H9 (cell line): ENCODE results near the gene SIGLEC12. TPM values are rescaled to one million over a fixed set of nuclear protein-coding genes. Genes with fewer than 3 reads are reported as not detected.

ENCODE experiments used
- DNase-seq: peaks from one replicate; pipeline ENCODE4 v3.0.0-alpha.2; 2017
- H2AFZ ChIP-seq: one replicate; pipeline ENCODE4 v1.6.1; 2013; ENCODE audit warnings: mild to moderate bottlenecking, low read length, control low read depth, moderate library complexity
- H2AK5ac ChIP-seq: 2 replicates; pipeline ENCODE4 v1.6.1; 2013; ENCODE audit warnings: low read length, control low read depth, mixed read lengths; ENCODE audit not compliant: insufficient read length
- H2BK120ac ChIP-seq: one replicate; pipeline ENCODE4 v1.6.1; 2013; ENCODE audit warnings: low read depth, mild to moderate bottlenecking, low read length, control low read depth, inconsistent platforms; ENCODE audit not compliant: poor library complexity, severe bottlenecking
- H2BK12ac ChIP-seq: 2 replicates; pipeline ENCODE4 v1.6.1; 2013; ENCODE audit warnings: low read length, control low read depth, mixed read lengths, low read depth; ENCODE audit not compliant: insufficient read length
- H2BK15ac ChIP-seq: 2 replicates; pipeline ENCODE4 v1.6.1; 2013; ENCODE audit warnings: low read depth, low read length, control low read depth
- H2BK20ac ChIP-seq: one replicate; pipeline ENCODE4 v1.6.1; 2013; ENCODE audit warnings: low read depth, mild to moderate bottlenecking, low read length, control low read depth, inconsistent platforms; ENCODE audit not compliant: poor library complexity, severe bottlenecking
- H2BK5ac ChIP-seq: 2 replicates; pipeline ENCODE4 v1.6.1; 2013; ENCODE audit warnings: low read length, control low read depth, mixed read lengths; ENCODE audit not compliant: insufficient read length
- H3K14ac ChIP-seq: 2 replicates; pipeline ENCODE4 v1.6.1; 2013; ENCODE audit warnings: low read length, control low read depth; ENCODE audit not compliant: insufficient read depth
- H3K18ac ChIP-seq: 2 replicates; pipeline ENCODE4 v1.6.1; 2013; ENCODE audit warnings: low read depth, mild to moderate bottlenecking, mixed read lengths, low read length, control low read depth; ENCODE audit not compliant: insufficient read length
- H3K23ac ChIP-seq: 2 replicates; pipeline ENCODE4 v1.6.1; 2013; ENCODE audit warnings: low read length, control low read depth, mixed read lengths, low read depth; ENCODE audit not compliant: insufficient read length
- H3K23me2 ChIP-seq: 2 replicates; pipeline ENCODE4 v1.6.1; 2013; ENCODE audit warnings: low read depth, mild to moderate bottlenecking, mixed read lengths, low read length, control low read depth; ENCODE audit not compliant: insufficient read length, poor library complexity, severe bottlenecking
- H3K27ac ChIP-seq: 2 replicates; pipeline ENCODE4 v1.5.1; 2013; ENCODE audit warnings: low read length, control low read depth, mixed read lengths, low read depth; ENCODE audit not compliant: insufficient read length
- H3K27me3 ChIP-seq: 2 replicates; pipeline ENCODE4 v1.6.1; 2013; ENCODE audit warnings: low read length, control low read depth, inconsistent platforms; ENCODE audit not compliant: insufficient read depth
- H3K4ac ChIP-seq: 2 replicates; pipeline ENCODE4 v1.6.1; 2013; ENCODE audit warnings: low read depth, mild to moderate bottlenecking, control low read depth, inconsistent platforms, low read length, moderate library complexity
- H3K4me1 ChIP-seq: 2 replicates; pipeline ENCODE4 v1.6.1; 2013; ENCODE audit warnings: low read length, control low read depth, inconsistent platforms; ENCODE audit not compliant: insufficient read depth
- H3K4me2 ChIP-seq: 2 replicates; pipeline ENCODE4 v1.6.1; 2013; ENCODE audit warnings: low read length, control low read depth, mixed read lengths; ENCODE audit not compliant: insufficient read length, insufficient read depth
- H3K56ac ChIP-seq: 2 replicates; pipeline ENCODE4 v1.6.1; 2013; ENCODE audit warnings: low read depth, mild to moderate bottlenecking, mixed read lengths, low read length, control low read depth; ENCODE audit not compliant: insufficient read length
- H3K79me1 ChIP-seq: 2 replicates; pipeline ENCODE4 v1.6.1; 2013; ENCODE audit warnings: low read depth, mild to moderate bottlenecking, moderate library complexity, low read length, control low read depth, inconsistent platforms; ENCODE audit not compliant: insufficient read depth, poor library complexity, severe bottlenecking
- H3K79me2 ChIP-seq: 2 replicates; pipeline ENCODE4 v1.6.1; 2013; ENCODE audit warnings: low read length, control low read depth, inconsistent platforms; ENCODE audit not compliant: insufficient read depth
- H3K9ac ChIP-seq: 2 replicates; pipeline ENCODE4 v1.6.1; 2013; ENCODE audit warnings: low read length, control low read depth, mixed read lengths; ENCODE audit not compliant: insufficient read length; ENCODE audit errors: extremely low read depth
- H3K9me3 ChIP-seq: one replicate; pipeline ENCODE4 v1.6.1; 2013; ENCODE audit warnings: low read depth, low read length, inconsistent platforms; ENCODE audit not compliant: control insufficient read depth
- H3T11ph ChIP-seq: one replicate; pipeline ENCODE4 v1.6.1; 2013; ENCODE audit warnings: mild to moderate bottlenecking, low read length, control low read depth, inconsistent platforms
- H4K20me1 ChIP-seq: one replicate; pipeline ENCODE4 v1.6.1; 2013; ENCODE audit not compliant: control insufficient read depth, insufficient read length, insufficient read depth
- H4K5ac ChIP-seq: 2 replicates; pipeline ENCODE4 v1.6.1; 2013; ENCODE audit warnings: low read depth, mild to moderate bottlenecking, mixed read lengths, low read length, control low read depth; ENCODE audit not compliant: insufficient read length
- H4K8ac ChIP-seq: replicated peaks from 2 replicates; pipeline ENCODE4 v1.6.1; 2013; ENCODE audit warnings: low read length, control low read depth, mixed read lengths, low read depth; ENCODE audit not compliant: insufficient read length
- H4K91ac ChIP-seq: 2 replicates; pipeline ENCODE4 v1.6.1; 2013; ENCODE audit warnings: low read depth, mild to moderate bottlenecking, moderate library complexity, mixed read lengths, low read length, control low read depth; ENCODE audit not compliant: insufficient read length
- H3K27ac Mint-ChIP-seq, 3 experiments: 2 replicates in 2 of 3; 3 replicates in 1 of 3; pipeline ENCODE4 v1.8.0; 2020 to 2021; ENCODE audit warnings: mixed read lengths in 3 of 3, mild to moderate bottlenecking in 1 of 3, moderate library complexity in 1 of 3
- H3K27me3 Mint-ChIP-seq: 2 replicates; pipeline ENCODE4 v1.8.0; 2021; ENCODE audit warnings: low read depth, mild to moderate bottlenecking, moderate library complexity, mixed read lengths
- H3K36me3 Mint-ChIP-seq, 3 experiments: 2 replicates in 2 of 3; 3 replicates in 1 of 3; pipeline ENCODE4 v1.8.0; 2020 to 2021; ENCODE audit warnings: low read depth in 3 of 3, mixed read lengths in 3 of 3; ENCODE audit not compliant: insufficient read depth in 1 of 3
- H3K4me1 Mint-ChIP-seq, 2 experiments: 2 replicates each; pipeline ENCODE4 v1.8.0; 2020; ENCODE audit warnings: mixed read lengths in 2 of 2
- H3K4me3 Mint-ChIP-seq, 2 experiments: 2 replicates in 1 of 2; 3 replicates in 1 of 2; pipeline ENCODE4 v1.8.0; 2020 to 2021; ENCODE audit warnings: mild to moderate bottlenecking in 2 of 2, mixed read lengths in 2 of 2, moderate library complexity in 1 of 2
- H3K9me3 Mint-ChIP-seq, 2 experiments: 2 replicates in 1 of 2; 3 replicates in 1 of 2; pipeline ENCODE4 v1.8.0; 2020; ENCODE audit warnings: mild to moderate bottlenecking in 2 of 2, mixed read lengths in 2 of 2, moderate library complexity in 1 of 2
- CTCF ChIP-seq: fragments of 200-600 bp; sonication (generic); conservative IDR thresholded peaks from 3 replicates; pipeline ENCODE4 v1.8.0; 2021; ENCODE audit warnings: antibody characterized with exemption, mild to moderate bottlenecking
- WGBS: extraction: QIAGEN DNeasy Blood & Tissue Kit; methylation state at CpG from one replicate; pipeline ENCODE4 v1.1.7; 2013; ENCODE audit warnings: missing lambda C conversion rate, low lambda C conversion rate, mixed read lengths; ENCODE audit not compliant: insufficient read length; ENCODE audit errors: extremely low coverage; 5-methylcytosine and 5-hydroxymethylcytosine counted together
- total RNA-seq: library from RNA; stranded (reverse); gene quantifications from 2 replicates; pipeline ENCODE4 v1.2.1, GENCODE V29; 2021

The SIGLEC12 gene
- total RNA-seq, 1 experiment from 2014 or later: not detected

DNA sequence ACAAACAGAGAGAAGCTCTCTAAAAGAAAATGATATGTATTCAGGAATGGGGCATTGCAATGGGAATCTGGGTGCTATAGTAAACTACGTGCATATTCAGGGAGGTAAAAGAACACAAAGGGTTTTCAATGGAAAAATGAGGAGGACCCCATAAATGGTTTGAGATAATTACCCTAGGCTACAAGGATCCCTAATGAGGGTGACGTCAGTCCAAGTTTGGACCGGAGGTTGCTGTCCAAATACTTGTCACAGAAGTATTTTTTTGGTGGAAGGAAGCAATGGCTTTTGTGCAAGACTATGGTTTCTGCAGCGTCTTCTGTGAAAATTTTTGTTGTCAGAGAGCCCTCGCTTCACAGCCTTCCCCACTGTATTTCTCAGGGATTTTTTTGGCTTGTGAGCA is 24.3 kb downstream of the SIGLEC12 start:
- H2BK120ac ChIP-seq: no peak overlapping the region

More for the DNA sequence above, 24.3 kb downstream of the SIGLEC12 start:
- no peak overlapping the region for H2AK5ac ChIP-seq
- H3K27ac ChIP-seq: no peak overlapping the region
- no peak overlapping the region for H2BK20ac ChIP-seq
- H3K9me3 ChIP-seq: no peaks in the 10 kb centered on the region
- H2BK12ac ChIP-seq: no peak overlapping the region
- H3K4me1 ChIP-seq: no peaks in the 10 kb centered on the region
- no peak overlapping the region for H3K14ac ChIP-seq
- H3K23ac ChIP-seq: no peak overlapping the region
- Mint-ChIP-seq H3K36me3 (peaks cover 0 to 4% (median 0%) of the 10 kb centered on the region in 3 experiments; a peak in 2 of 7 replicates), H3K4me1 (no peaks in the 10 kb centered on the region), H3K9me3 (peaks cover 14 to 90% of the 10 kb centered on the region in 2 experiments), H3K4me3 (no peak overlapping the region), H3K27ac (no peak overlapping the region), H3K27me3 (peaks cover 40% of the 10 kb centered on the region)
- H4K20me1 ChIP-seq: no peaks in the 10 kb centered on the region
- H3K9ac ChIP-seq: no peak overlapping the region
- no peak overlapping the region for H4K8ac ChIP-seq
- H3K27me3 ChIP-seq: no peaks in the 10 kb centered on the region
- no peak overlapping the region for H3T11ph ChIP-seq
- H2BK5ac ChIP-seq: no peak overlapping the region
- H3K79me1 ChIP-seq: no peaks in the 10 kb centered on the region
- no peak overlapping the region for H3K4me2 ChIP-seq
- H4K5ac ChIP-seq: no peak overlapping the region
- H2BK15ac ChIP-seq: no peak overlapping the region
- H2AFZ ChIP-seq: no peak overlapping the region
- H3K79me2 ChIP-seq: no peaks in the 10 kb centered on the region
- no peak overlapping the region for H3K4ac ChIP-seq
- H3K56ac ChIP-seq: no peak overlapping the region
- no peak overlapping the region for H4K91ac ChIP-seq
- TF ChIP-seq CTCF: no peak
- H3K18ac ChIP-seq: no peak overlapping the region
- no peaks in the 10 kb centered on the region for H3K23me2 ChIP-seq
- WGBS: no CpG with 5 or more reads among the region's 5 CpGs
- DNase-seq: no peak
